Measurements from ENCODE around the gene MYO10. TPM values are rescaled to one million over a fixed set of nuclear protein-coding genes. Genes with fewer than 3 reads are reported as not detected.

MYO10 gene
- total and polyA plus RNA-seq, 2 experiments from 2014 or later = 119 to 276 TPM

DNA sequence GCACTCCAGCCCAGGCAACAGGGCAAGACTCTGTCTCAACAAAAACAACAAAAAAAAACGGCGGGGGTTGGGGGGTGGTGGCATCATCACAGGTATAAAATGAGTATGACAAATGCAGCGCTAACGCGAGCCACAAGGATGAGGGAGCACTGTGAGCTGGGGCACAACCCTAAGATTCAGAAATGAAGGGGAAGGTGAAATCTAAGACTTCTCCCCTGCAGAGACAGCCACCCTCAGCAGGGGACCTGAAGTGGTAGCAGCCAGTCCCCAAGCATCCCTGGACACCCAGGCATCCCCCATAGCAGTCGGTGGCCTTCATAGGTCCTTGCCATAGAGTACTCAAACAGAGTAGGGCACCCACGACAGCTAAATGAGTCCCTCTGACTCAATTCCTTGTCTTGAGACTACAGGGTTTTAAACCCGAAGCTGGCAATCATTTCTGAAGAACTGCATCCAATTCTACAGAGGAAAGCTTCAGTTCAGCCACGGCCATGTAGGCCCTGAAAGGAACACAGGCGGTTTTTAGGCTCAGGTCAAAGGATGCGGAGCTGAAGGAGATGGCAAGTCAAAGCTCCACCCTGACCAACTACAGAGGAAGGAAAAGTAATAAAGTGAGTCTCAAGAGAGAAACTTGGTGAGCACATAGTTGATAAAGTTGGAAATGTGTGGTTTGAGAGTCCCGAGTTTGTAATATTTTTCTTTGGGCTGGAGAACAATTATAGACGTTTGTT, 50.3 kb downstream of the MYO10 start (continued):
- TF ChIP-seq REST (IDR thresholded peaks at IDR 0.05; ENCODE audit: unreplicated experiment) (no peak), STAT1 (IDR thresholded peaks at IDR 0.05; ENCODE audit: unreplicated experiment) (no peak), POLR2AphosphoS5 (IDR thresholded peaks at IDR 0.05; ENCODE audit: low read depth) (no peak), EZH2 (IDR thresholded peaks at IDR 0.05; ENCODE audit: low read depth, unreplicated experiment) (no peak), EZH2phosphoT487 (IDR thresholded peaks at IDR 0.05; ENCODE audit: unreplicated experiment) (no peak), NANOG (IDR thresholded peaks at IDR 0.05; ENCODE audit: borderline replicate concordance) (no peak), ZNF114 (CRISPR knock-in tag; IDR thresholded peaks at IDR 0.05) (no peak)

DNA sequence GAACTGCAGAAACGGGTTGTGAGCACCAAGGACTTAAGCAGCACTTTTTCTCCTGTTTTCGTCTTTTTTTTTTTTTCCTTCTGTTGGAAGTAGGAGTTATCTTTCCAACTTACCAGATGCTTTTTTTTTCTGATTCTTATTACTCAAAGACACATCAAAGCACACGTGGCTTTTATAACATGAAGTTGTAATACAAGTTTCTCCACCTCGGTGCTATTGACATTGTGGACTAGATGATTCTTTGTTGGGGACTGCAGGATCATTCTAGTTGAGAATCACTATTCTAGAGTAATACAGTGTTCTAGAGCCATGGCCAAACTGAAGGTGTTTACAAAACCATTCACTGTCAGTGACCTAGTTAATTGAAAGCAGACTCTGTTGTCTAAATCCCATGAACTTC, 51.5 kb downstream of the MYO10 start:
- peaks cover 44% of the 10 kb centered on the region for H3K4me1 ChIP-seq (ENCODE audit: insufficient read depth)
- no peaks in the 10 kb centered on the region for H3K27me3 ChIP-seq (ENCODE audit: insufficient read depth)
- 0 out of 2 replicates have a peak, but pooled peaks cover 8% of the 10 kb centered on the region for H4K20me1 ChIP-seq (replicated peaks; ENCODE audit: insufficient read depth)
- Mint-ChIP-seq H3K9me3 (no peaks in the 10 kb centered on the region), H3K27ac (peak overlapping the region; percentile 75; the same call in 1 of the 2 replicates), H3K4me3 (no peak overlapping the region), H3K4me1 (peaks cover 54% of the 10 kb centered on the region), H3K27me3 (ENCODE audit: insufficient read depth, low read depth, poor library complexity) (peaks cover 1% of the 10 kb centered on the region), H3K36me3 (ENCODE audit: low read depth) (no peaks in the 10 kb centered on the region)
- H3K36me3 ChIP-seq (ENCODE audit: insufficient read depth) = no peaks in the 10 kb centered on the region
- no peak overlapping the region for H3K27ac ChIP-seq (ENCODE audit: low read depth)
- H2AFZ ChIP-seq = no peak overlapping the region
- no peak overlapping the region for H3K4me3 ChIP-seq
- no peaks in the 10 kb centered on the region for H3F3A ChIP-seq (replicated peaks; ENCODE audit: low read depth)
- no peaks in the 10 kb centered on the region for H3K9me2 ChIP-seq (ENCODE audit: insufficient read depth)
- no peak for ATAC-seq
- H3K4me2 ChIP-seq = no peak overlapping the region
- DNase-seq (ENCODE audit: low spot score) = no peak
- peaks cover 94% of the 10 kb centered on the region for H3K79me2 ChIP-seq (replicated peaks; ENCODE audit: insufficient read depth)
- TF ChIP-seq, protein P1, sequence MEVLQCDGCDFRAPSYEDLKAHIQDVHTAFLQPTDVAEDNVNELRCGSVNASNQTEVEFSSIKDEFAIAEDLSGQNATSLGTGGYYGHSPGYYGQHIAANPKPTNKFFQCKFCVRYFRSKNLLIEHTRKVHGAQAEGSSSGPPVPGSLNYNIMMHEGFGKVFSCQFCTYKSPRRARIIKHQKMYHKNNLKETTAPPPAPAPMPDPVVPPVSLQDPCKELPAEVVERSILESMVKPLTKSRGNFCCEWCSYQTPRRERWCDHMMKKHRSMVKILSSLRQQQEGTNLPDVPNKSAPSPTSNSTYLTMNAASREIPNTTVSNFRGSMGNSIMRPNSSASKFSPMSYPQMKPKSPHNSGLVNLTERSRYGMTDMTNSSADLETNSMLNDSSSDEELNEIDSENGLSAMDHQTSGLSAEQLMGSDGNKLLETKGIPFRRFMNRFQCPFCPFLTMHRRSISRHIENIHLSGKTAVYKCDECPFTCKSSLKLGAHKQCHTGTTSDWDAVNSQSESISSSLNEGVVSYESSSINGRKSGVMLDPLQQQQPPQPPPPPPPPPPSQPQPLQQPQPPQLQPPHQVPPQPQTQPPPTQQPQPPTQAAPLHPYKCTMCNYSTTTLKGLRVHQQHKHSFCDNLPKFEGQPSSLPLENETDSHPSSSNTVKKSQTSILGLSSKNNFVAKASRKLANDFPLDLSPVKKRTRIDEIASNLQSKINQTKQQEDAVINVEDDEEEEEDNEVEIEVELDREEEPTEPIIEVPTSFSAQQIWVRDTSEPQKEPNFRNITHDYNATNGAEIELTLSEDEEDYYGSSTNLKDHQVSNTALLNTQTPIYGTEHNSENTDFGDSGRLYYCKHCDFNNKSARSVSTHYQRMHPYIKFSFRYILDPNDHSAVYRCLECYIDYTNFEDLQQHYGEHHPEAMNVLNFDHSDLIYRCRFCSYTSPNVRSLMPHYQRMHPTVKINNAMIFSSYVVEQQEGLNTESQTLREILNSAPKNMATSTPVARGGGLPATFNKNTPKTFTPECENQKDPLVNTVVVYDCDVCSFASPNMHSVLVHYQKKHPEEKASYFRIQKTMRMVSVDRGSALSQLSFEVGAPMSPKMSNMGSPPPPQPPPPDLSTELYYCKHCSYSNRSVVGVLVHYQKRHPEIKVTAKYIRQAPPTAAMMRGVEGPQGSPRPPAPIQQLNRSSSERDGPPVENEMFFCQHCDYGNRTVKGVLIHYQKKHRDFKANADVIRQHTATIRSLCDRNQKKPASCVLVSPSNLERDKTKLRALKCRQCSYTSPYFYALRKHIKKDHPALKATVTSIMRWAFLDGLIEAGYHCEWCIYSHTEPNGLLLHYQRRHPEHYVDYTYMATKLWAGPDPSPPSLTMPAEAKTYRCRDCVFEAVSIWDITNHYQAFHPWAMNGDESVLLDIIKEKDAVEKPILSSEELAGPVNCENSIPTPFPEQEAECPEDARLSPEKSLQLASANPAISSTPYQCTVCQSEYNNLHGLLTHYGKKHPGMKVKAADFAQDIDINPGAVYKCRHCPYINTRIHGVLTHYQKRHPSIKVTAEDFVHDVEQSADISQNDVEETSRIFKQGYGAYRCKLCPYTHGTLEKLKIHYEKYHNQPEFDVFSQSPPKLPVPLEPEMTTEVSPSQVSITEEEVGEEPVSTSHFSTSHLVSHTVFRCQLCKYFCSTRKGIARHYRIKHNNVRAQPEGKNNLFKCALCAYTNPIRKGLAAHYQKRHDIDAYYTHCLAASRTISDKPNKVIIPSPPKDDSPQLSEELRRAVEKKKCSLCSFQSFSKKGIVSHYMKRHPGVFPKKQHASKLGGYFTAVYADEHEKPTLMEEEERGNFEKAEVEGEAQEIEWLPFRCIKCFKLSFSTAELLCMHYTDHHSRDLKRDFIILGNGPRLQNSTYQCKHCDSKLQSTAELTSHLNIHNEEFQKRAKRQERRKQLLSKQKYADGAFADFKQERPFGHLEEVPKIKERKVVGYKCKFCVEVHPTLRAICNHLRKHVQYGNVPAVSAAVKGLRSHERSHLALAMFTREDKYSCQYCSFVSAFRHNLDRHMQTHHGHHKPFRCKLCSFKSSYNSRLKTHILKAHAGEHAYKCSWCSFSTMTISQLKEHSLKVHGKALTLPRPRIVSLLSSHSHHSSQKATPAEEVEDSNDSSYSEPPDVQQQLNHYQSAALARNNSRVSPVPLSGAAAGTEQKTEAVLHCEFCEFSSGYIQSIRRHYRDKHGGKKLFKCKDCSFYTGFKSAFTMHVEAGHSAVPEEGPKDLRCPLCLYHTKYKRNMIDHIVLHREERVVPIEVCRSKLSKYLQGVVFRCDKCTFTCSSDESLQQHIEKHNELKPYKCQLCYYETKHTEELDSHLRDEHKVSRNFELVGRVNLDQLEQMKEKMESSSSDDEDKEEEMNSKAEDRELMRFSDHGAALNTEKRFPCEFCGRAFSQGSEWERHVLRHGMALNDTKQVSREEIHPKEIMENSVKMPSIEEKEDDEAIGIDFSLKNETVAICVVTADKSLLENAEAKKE (CRISPR knock-in tag; IDR thresholded peaks at IDR 0.05) = no peak
- TF ChIP-seq REST (IDR thresholded peaks at IDR 0.05; ENCODE audit: unreplicated experiment) (no peak), EZH2phosphoT487 (IDR thresholded peaks at IDR 0.05; ENCODE audit: unreplicated experiment) (no peak), STAT1 (IDR thresholded peaks at IDR 0.05; ENCODE audit: unreplicated experiment) (no peak), POLR2AphosphoS5 (IDR thresholded peaks at IDR 0.05; ENCODE audit: low read depth) (no peak), CREB1 (CRISPR knock-in tag; IDR thresholded peaks at IDR 0.05; ENCODE audit: low read depth) (no peak), ZNF331 (CRISPR knock-in tag; IDR thresholded peaks at IDR 0.05; ENCODE audit: low read depth) (no peak), JUNB (IDR thresholded peaks at IDR 0.05; ENCODE audit: unreplicated experiment) (no peak)

Measured in GM23338 (cell line).